Spleen (tissue), 7 donors: ENCODE data around the gene PSMG3.

Experiments used
- POLR2A ChIP-seq, 3 donors: fragments of 450-650 bp; IDR thresholded peaks; one replicate each; pipeline ENCODE4 v1.5.1; 2017; ENCODE audit warnings: antibody characterized with exemption in 3 of 3, mild to moderate bottlenecking in 1 of 3
- TF ChIP-seq, protein P1 (sequence below), 11 experiments: fragments of 200-600 bp in 7 of 11; fragments of 450-650 bp in 4 of 11; sonication (generic) in 4 of 11; IDR thresholded peaks in 8 of 11; conservative IDR thresholded peaks in 3 of 11; 1 replicate in 7 of 11; 2 replicates in 4 of 11; pipeline versions ENCODE4 v1.4.0 to v1.8.0; 2016 to 2021; ENCODE audit warnings: antibody characterized with exemption in 11 of 11, inconsistent platforms in 4 of 11, mild to moderate bottlenecking in 1 of 11
- donor health status: DM: no; HTN: no; CAD: no; lungs with moderate emphysema.
- donor health status: DM: no; HTN: no; CAD: no.
- donor health status: DM: no; HTN: no; CAD: no.

DNA sequence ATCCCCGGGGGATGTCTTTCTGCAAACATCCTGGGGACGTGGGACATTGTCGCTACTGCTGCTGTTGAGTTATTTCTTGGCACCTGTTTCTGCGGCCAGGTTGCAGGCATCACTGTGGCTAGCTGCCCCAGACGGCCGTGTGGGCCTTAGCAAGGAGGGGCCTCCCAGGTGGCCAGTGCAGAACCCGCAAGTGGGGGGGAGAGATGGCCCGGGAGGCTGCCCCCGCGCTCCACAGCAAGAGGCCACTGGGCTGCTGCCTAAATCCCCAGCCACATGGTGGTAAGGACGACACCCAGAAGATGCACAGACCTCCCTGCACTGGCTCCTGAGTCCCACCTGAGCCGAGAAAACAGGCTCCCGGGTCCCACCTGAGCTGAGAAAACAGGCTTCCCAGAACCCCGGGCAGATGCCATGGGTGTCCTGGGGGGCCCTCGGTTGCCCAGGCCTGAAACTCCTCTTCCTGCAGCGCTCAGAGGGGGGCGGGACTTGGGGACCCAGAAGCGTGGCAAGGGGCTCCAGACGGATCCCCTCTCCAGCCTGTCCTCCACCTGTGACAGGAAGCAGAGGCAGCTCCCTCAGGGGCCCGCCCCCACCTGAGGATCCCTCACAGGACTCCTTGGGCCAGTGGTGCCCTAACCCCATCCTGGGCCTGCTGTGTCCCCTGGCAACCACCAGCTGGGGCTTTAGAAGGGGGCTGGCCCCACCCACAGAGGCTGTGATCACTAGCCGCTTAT, 40.3 kb downstream of the PSMG3 start:
- TF ChIP-seq, protein P1, sequence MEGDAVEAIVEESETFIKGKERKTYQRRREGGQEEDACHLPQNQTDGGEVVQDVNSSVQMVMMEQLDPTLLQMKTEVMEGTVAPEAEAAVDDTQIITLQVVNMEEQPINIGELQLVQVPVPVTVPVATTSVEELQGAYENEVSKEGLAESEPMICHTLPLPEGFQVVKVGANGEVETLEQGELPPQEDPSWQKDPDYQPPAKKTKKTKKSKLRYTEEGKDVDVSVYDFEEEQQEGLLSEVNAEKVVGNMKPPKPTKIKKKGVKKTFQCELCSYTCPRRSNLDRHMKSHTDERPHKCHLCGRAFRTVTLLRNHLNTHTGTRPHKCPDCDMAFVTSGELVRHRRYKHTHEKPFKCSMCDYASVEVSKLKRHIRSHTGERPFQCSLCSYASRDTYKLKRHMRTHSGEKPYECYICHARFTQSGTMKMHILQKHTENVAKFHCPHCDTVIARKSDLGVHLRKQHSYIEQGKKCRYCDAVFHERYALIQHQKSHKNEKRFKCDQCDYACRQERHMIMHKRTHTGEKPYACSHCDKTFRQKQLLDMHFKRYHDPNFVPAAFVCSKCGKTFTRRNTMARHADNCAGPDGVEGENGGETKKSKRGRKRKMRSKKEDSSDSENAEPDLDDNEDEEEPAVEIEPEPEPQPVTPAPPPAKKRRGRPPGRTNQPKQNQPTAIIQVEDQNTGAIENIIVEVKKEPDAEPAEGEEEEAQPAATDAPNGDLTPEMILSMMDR (IDR thresholded peaks at IDR 0.05 in 8 of 11, conservative IDR thresholded peaks at IDR 0.05 in 3 of 11): no peak
- TF ChIP-seq POLR2A (IDR thresholded peaks at IDR 0.05): no peak
